ENCODE results near the gene MAST4. TPM values are rescaled to one million over a fixed set of nuclear protein-coding genes. Genes with fewer than 3 reads are reported as not detected.

Gene MAST4
- total and polyA plus RNA-seq, 2 of the 8 experiments (the other 6 are each of a cell fraction or from before 2014, with no cell fraction given): 1.5 to 2.6 TPM

GRCh38 chr5:66888613-66889012, 292.4 kb downstream of the MAST4 start:
- peaks cover 0 to 9% (median 3%) of the 10 kb centered on the region in 4 experiments; a peak in 3 of 7 replicates for H3K4me1 ChIP-seq (replicated peaks in 1 of 4; ENCODE audit: control insufficient read depth in 3 of 4, insufficient read depth in 4 of 4, low read length in 3 of 4)
- H2AK5ac ChIP-seq (ENCODE audit: low read depth, low read length): no peak overlapping the region
- no peak overlapping the region for H4K8ac ChIP-seq (ENCODE audit: extremely low read depth, insufficient read depth, low read length)
- no peak overlapping the region for H4K91ac ChIP-seq (replicated peaks; ENCODE audit: insufficient read length, low read length)
- no peak overlapping the region for H4K5ac ChIP-seq (ENCODE audit: insufficient read length, low read depth, low read length)
- no peak overlapping the region for H3K23ac ChIP-seq (ENCODE audit: insufficient read length)
- H3K79me2 ChIP-seq (ENCODE audit: control insufficient read depth in 1 of 2, insufficient read depth in 2 of 2, low read length in 2 of 2): no peaks in the 10 kb centered on the region
- H3K36me3 ChIP-seq (ENCODE audit: control insufficient read depth in 2 of 4, insufficient read depth in 4 of 4, low read length in 3 of 4): no peaks in the 10 kb centered on the region
- H3K9me3 ChIP-seq (ENCODE audit: insufficient read depth in 2 of 2, low read depth in 1 of 2, low read length in 1 of 2): no peaks in the 10 kb centered on the region
- H3K79me1 ChIP-seq (ENCODE audit: low read depth, low read length): no peaks in the 10 kb centered on the region
- H2AFZ ChIP-seq (ENCODE audit: low read length): no peak overlapping the region
- no peak for FAIRE-seq
- TF ChIP-seq POLR2AphosphoS5 (IDR thresholded peaks at IDR 0.05; ENCODE audit: low read depth, low read length): no peak
- TF ChIP-seq RNF2 (IDR thresholded peaks at IDR 0.05; ENCODE audit: borderline replicate concordance, low read depth, low read length, missing control alignments, poor library complexity, severe bottlenecking): no peak
- TF ChIP-seq GTF2F1 (IDR thresholded peaks at IDR 0.05; ENCODE audit: borderline replicate concordance, low read depth, low read length): no peak
- no peak for TF ChIP-seq EZH2 (IDR thresholded peaks at IDR 0.05; ENCODE audit: low read depth, low read length, severe bottlenecking)
- TF ChIP-seq RBBP5 (IDR thresholded peaks at IDR 0.05; ENCODE audit: borderline replicate concordance, low read depth, low read length): no peak
- no peak for TF ChIP-seq CBX5 (IDR thresholded peaks at IDR 0.05; ENCODE audit: low read depth, low read length)
- TF ChIP-seq SP4 (IDR thresholded peaks at IDR 0.05; ENCODE audit: low read length): no peak
- no peak for TF ChIP-seq YY1 (IDR thresholded peaks at IDR 0.05; ENCODE audit: low read depth, low read length)
- TF ChIP-seq BRCA1 (IDR thresholded peaks at IDR 0.05; ENCODE audit: low read depth, low read length): no peak
- TF ChIP-seq TEAD4 (IDR thresholded peaks at IDR 0.05; ENCODE audit: low read depth, low read length): no peak
- no peak for TF ChIP-seq POLR2A (IDR thresholded peaks at IDR 0.05; ENCODE audit: control extremely low read depth in 1 of 2, low read depth in 2 of 2, low read length in 2 of 2)
- TF ChIP-seq SP2 (IDR thresholded peaks at IDR 0.05; ENCODE audit: low read length): no peak
- H3K4me3 ChIP-seq (ENCODE audit: extremely low read depth in 1 of 4, insufficient read depth in 2 of 4, low read depth in 3 of 4, low read length in 4 of 4): no peak overlapping the region
- H3K9ac ChIP-seq (replicated peaks in 1 of 4; ENCODE audit: extremely low read depth in 1 of 4, low read depth in 3 of 4, low read length in 3 of 4): no peak overlapping the region
- WGBS, 2 experiments (ENCODE audit: extremely low coverage in 1 of 2, insufficient coverage in 1 of 2, insufficient read length in 1 of 2, insufficient replicate concordance in 2 of 2, low coverage in 1 of 2, low lambda C conversion rate in 2 of 2, missing lambda C conversion rate in 1 of 2): 34% methylated on average over 2 of the region's 2 CpGs; no CpG with 5 or more reads in 1 of the 2 experiments
- no peaks in the 10 kb centered on the region for H3K27me3 ChIP-seq (replicated peaks in 1 of 4; ENCODE audit: control insufficient read depth in 3 of 4, extremely low read depth in 1 of 4, insufficient read depth in 3 of 4, low read length in 3 of 4)
- no peaks in the 10 kb centered on the region for H4K20me1 ChIP-seq (replicated peaks in 1 of 2; ENCODE audit: control insufficient read depth in 1 of 2, insufficient read depth in 2 of 2, low read length in 2 of 2)
- no peak overlapping the region for H2BK15ac ChIP-seq (ENCODE audit: low read length)
- H2BK5ac ChIP-seq (ENCODE audit: low read depth, low read length): no peak overlapping the region
- no peaks in the 10 kb centered on the region for H3K23me2 ChIP-seq (ENCODE audit: low read depth, low read length)
- H3K56ac ChIP-seq (replicated peaks; ENCODE audit: insufficient read length, low read depth, low read length): no peak overlapping the region
- CTCF ChIA-PET (ENCODE audit: partially characterized antibody): interaction anchor here (1.2 to 1.7 kb wide), 3 partner anchors 87 to 582 kb away, joined by 3 to 6 read pairs (median 3); no protein-coding TSS in a partner anchor
- no peak for DNase-seq (ENCODE audit: low read depth in 1 of 2, low spot score in 2 of 2)
- no peak overlapping the region for H3K4ac ChIP-seq (replicated peaks; ENCODE audit: insufficient read length, low read depth, low read length)
- H3K14ac ChIP-seq (ENCODE audit: insufficient read length): no peak overlapping the region
- H3K27ac ChIP-seq (ENCODE audit: low read depth, low read length): no peak overlapping the region
- H2BK20ac ChIP-seq (ENCODE audit: low read length): no peak overlapping the region
- H2BK12ac ChIP-seq (ENCODE audit: low read depth, low read length): no peak overlapping the region
- H3K4me2 ChIP-seq (ENCODE audit: insufficient read depth in 1 of 2, low read depth in 2 of 2, low read length in 2 of 2): no peak overlapping the region
- H2BK120ac ChIP-seq (replicated peaks; ENCODE audit: low read depth, low read length): no peak overlapping the region
- H3K18ac ChIP-seq (ENCODE audit: extremely low read depth, low read length): no peak overlapping the region
- POLR2A ChIA-PET (ENCODE audit: partially characterized antibody): no interaction called here

Measured in H1 (cell line).